ENCODE data around the gene PSMC3.

DNA sequence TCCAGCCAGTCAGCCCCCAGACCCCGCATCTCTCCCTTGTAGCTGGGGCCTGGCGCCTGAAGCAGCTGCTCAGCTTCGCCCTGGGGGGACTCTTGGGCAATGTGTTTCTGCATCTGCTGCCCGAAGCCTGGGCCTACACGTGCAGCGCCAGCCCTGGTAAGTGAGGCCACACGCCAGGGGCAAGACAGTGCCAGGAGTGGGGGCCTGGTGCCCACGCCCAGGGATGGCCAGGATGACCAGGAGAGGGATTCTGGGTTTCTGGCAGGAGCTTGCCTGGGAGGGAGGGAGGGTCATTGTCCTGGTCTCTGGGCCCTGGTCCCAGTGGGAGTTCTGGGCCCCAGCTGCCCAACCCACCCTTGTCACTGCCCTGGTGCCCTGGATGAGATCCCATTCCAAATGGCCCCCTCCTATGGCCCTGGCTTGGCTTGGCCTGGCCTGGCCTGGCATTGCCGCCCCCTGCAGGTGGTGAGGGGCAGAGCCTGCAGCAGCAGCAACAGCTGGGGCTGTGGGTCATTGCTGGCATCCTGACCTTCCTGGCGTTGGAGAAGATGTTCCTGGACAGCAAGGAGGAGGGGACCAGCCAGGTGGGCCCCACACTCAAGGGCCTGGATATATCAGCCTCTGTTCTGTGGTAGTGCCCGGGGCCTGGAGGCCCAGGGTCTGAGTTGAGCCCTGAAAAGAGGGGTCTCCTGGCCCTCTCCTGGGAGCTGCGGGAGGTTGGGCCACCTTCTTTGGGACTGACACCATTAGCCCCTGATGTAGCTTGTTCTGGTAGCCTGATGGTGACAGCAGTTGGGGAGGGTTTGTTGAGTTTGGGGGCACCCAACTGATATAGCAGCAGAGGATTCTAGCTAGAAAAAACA is 14.1 kb downstream of the PSMC3 start:
- TF ChIP-seq, protein P1, sequence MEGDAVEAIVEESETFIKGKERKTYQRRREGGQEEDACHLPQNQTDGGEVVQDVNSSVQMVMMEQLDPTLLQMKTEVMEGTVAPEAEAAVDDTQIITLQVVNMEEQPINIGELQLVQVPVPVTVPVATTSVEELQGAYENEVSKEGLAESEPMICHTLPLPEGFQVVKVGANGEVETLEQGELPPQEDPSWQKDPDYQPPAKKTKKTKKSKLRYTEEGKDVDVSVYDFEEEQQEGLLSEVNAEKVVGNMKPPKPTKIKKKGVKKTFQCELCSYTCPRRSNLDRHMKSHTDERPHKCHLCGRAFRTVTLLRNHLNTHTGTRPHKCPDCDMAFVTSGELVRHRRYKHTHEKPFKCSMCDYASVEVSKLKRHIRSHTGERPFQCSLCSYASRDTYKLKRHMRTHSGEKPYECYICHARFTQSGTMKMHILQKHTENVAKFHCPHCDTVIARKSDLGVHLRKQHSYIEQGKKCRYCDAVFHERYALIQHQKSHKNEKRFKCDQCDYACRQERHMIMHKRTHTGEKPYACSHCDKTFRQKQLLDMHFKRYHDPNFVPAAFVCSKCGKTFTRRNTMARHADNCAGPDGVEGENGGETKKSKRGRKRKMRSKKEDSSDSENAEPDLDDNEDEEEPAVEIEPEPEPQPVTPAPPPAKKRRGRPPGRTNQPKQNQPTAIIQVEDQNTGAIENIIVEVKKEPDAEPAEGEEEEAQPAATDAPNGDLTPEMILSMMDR (conservative IDR thresholded peaks at IDR 0.05) = peak; percentile 83
- no peak for TF ChIP-seq EZH2 (IDR thresholded peaks at IDR 0.05; ENCODE audit: low read depth)
